H1 (cell line): ENCODE data around the gene ERO1A. TPM values are rescaled to one million over a fixed set of nuclear protein-coding genes. Genes with fewer than 3 reads are reported as not detected.

Experiments used
- CEBPB ChIP-seq: IDR thresholded peaks from 2 replicates; pipeline ENCODE4 v1.6.1; 2012; ENCODE audit warnings: low read depth, low read length
- CHD7 ChIP-seq: fragments of 300-600 bp; sonication (generic); IDR thresholded peaks from 2 replicates; pipeline ENCODE4 v1.7.1; 2012; ENCODE audit warnings: low read length, moderate library complexity, mild to moderate bottlenecking, inconsistent platforms; ENCODE audit not compliant: insufficient replicate concordance
- CTBP2 ChIP-seq: IDR thresholded peaks from 2 replicates; pipeline ENCODE4 v1.7.0; 2011; ENCODE audit warnings: borderline replicate concordance, mild to moderate bottlenecking, moderate library complexity, mixed read lengths, low read length; ENCODE audit not compliant: insufficient read depth, insufficient read length
- HDAC6 ChIP-seq: IDR thresholded peaks from one replicate; pipeline ENCODE4 v1.7.1; 2012; ENCODE audit warnings: low read depth, mild to moderate bottlenecking, inconsistent platforms, low read length, moderate library complexity
- JUND ChIP-seq: IDR thresholded peaks from 2 replicates; pipeline ENCODE4 v1.6.1; 2011; ENCODE audit warnings: mild to moderate bottlenecking, improper control_type of control experiment, low read length
- SAP30 ChIP-seq: fragments of 300-600 bp; sonication (generic); IDR thresholded peaks from 2 replicates; pipeline ENCODE4 v1.7.1; 2012; ENCODE audit warnings: low read length, moderate library complexity, mild to moderate bottlenecking, inconsistent platforms; ENCODE audit not compliant: insufficient read depth, insufficient replicate concordance
- SP1 ChIP-seq: IDR thresholded peaks from 2 replicates; pipeline ENCODE4 v1.6.1; 2011; ENCODE audit warnings: low read depth, low read length
- SRF ChIP-seq: IDR thresholded peaks from 2 replicates; pipeline ENCODE4 v1.6.1; 2011; ENCODE audit warnings: mild to moderate bottlenecking, low read depth, low read length, moderate library complexity
- polyA plus RNA-seq, 7 experiments: library from polyadenylated mRNA; depleted of rRNA in 3 of 7; stranded (reverse) in 5 of 7; unstranded in 2 of 7; fragments of >200 nt in 5 of 7; fragments of 200-250 nt in 2 of 7; gene quantifications; 1 replicate in 5 of 7; 2 replicates in 1 of 7; 4 replicates in 1 of 7; pipeline versions ENCODE4 v1.2.1 to v1.2.3, GENCODE V29; 2011 to 2013; ENCODE audit warnings: missing spikeins in 2 of 7, mixed read lengths in 2 of 7
- total RNA-seq: library from RNA; stranded (reverse); fragmentation: NEBNext Ultra II Directional; extraction: Animal tissue kit (Norgen Biotek cat#: 25700); gene quantifications from 2 replicates; pipeline ENCODE4 v1.2.1, GENCODE V29; 2021

The ERO1A gene
- total and polyA plus RNA-seq, 2 of the 8 experiments (the other 6 are each of a cell fraction or from before 2014, with no cell fraction given): 15.7 to 42.0 TPM

- TF ChIP-seq CHD7: no peak
- no peak for TF ChIP-seq JUND
- no peak for TF ChIP-seq CEBPB
- TF ChIP-seq SP1: no peak
- no peak for TF ChIP-seq SRF
- TF ChIP-seq SAP30: no peak
- no peak for TF ChIP-seq HDAC6
- no peak for TF ChIP-seq CTBP2
Measured at GRCh38 chr14:52716155-52716554, 20.8 kb upstream of the ERO1A start (continued).
